Prostate gland (tissue), 2 donors: ENCODE data around the gene ESPNL. TPM values are rescaled to one million over a fixed set of nuclear protein-coding genes. Genes with fewer than 3 reads are reported as not detected.
A peak's percentile ranks its signal among the peaks of the same experiment; 100 is the strongest.

Experiments used
- DNase-seq: peaks from one replicate; pipeline ENCODE4 v3.0.0-alpha.2; 2019; ENCODE audit warnings: low spot score
- H3K27ac ChIP-seq, 2 donors: fragments of 200-600 bp; sonication (generic); 2 replicates each; pipeline ENCODE4 v1.5.1; 2017 to 2019
- H3K27me3 ChIP-seq: fragments of 200-600 bp; sonication (generic); replicated peaks from 2 replicates; pipeline ENCODE4 v1.5.1; 2019; ENCODE audit not compliant: insufficient read depth
- H3K36me3 ChIP-seq, 2 donors: fragments of 200-600 bp; sonication (generic); 1 replicate in 1 of 2; 2 replicates in 1 of 2; pipeline versions ENCODE4 v1.5.1 to v1.8.1; 2017 to 2019
- H3K4me1 ChIP-seq: fragments of 200-600 bp; sonication (generic); replicated peaks from 2 replicates; pipeline ENCODE4 v1.5.1; 2019
- H3K4me3 ChIP-seq, 2 donors: fragments of 200-600 bp; sonication (generic); 2 replicates each; pipeline ENCODE4 v1.5.1; 2017 to 2019
- H3K9me3 ChIP-seq: fragments of 200-600 bp; sonication (generic); 2 replicates; pipeline ENCODE4 v1.5.1; 2017
- POLR2A ChIP-seq: fragments of 450-650 bp; IDR thresholded peaks from one replicate; pipeline ENCODE4 v1.6.1; 2016; ENCODE audit warnings: antibody characterized with exemption, mild to moderate bottlenecking
- POLR2AphosphoS5 ChIP-seq: sonication (generic); formaldehyde crosslinking; IDR thresholded peaks from one replicate; pipeline ENCODE4 v1.6.1; 2017; ENCODE audit warnings: antibody characterized with exemption
- WGBS: methylation state at CpG from one replicate; pipeline ENCODE4 v1.1.5; 2018; 5-methylcytosine and 5-hydroxymethylcytosine counted together
- intact Hi-C: fragments of 100-400 bp; cut with DNase I; formaldehyde crosslinking; loops from one replicate; pipeline ENCODE4 v1.14.2; 2022
- total RNA-seq, 2 donors: library from RNA; depleted of rRNA; stranded (reverse); fragments of >200 nt; gene quantifications; one replicate each; pipeline ENCODE4 v1.1.0, GENCODE V29; 2016
- TF ChIP-seq, protein P1 (sequence below), 4 experiments: fragments of 200-600 bp in 2 of 4; fragments of 450-650 bp in 2 of 4; sonication (generic) in 2 of 4; IDR thresholded peaks; 1 replicate in 3 of 4; 2 replicates in 1 of 4; pipeline ENCODE4 v1.5.1; 2016 to 2019; ENCODE audit warnings: antibody characterized with exemption in 4 of 4, mild to moderate bottlenecking in 2 of 4, moderate library complexity in 2 of 4

Gene ESPNL
- total RNA-seq, 2 donors from 2014 or later = 0.68 to 3.9 TPM

DNA sequence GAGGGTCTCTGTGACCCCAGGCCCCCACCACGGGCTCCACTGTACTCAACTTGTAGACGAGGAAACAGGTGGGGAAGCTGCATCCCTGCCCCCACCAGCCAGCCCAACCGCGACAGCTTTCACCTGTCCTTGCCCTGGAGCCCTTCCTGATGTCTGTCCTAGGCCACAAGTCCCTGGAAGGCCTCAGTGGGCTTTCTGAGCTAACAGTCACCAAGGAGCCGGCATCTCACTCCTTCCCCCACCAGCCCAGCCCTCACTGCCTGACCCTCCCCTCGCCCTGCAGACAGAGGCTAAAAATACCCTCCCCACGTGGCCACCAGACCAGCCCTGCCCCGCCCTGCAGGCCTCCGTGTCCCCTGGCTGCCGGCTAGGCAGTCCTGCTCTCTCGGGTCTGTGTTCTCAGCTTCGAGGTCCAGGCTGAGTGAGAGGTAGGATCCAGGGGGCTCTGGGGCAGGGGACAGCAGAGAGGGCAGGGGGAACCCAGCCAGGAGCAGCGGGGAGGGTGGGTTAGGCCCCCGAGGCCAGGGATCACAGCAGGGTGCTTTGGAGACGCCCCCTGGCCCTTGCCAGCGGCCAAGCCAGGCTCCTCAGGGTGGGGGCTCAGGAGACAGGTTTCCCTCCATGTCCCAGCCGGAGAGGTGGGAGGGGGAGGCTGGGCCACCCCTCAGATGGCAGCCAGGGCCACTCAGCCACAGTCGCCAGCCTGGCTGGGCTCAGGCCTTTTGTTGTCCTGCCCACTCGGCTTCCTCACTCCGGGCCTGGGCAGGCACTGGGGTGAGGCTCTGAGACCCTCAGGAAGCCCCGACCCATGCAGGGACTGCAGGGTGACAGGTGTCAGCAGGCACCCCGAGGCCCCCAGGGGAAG is 38.4 kb downstream of the ESPNL start, which contains the start of gene KLHL30:
TSS of gene KLHL30 (plus strand) at position 338 of the 865 bp plus-strand sequence. CDS start 2,087 bp downstream, outside the sequence.
- intact Hi-C loops = no loop called here
- no peak for DNase-seq

GRCh38 chr2:238139196-238140039 is 39.3 kb downstream of the ESPNL start:
- Histone ChIP-seq H3K27ac (no peak overlapping the region), H3K4me3 (no peak overlapping the region), H3K4me1 (no peaks in the 10 kb centered on the region), H3K9me3 (no peaks in the 10 kb centered on the region), H3K36me3 (no peaks in the 10 kb centered on the region), H3K27me3 (no peaks in the 10 kb centered on the region)
- DNase-seq = no peak
- intact Hi-C loops = no loop called here
- 70% methylated on average over 47 of the region's 56 CpGs for WGBS
- TF ChIP-seq, protein P1, sequence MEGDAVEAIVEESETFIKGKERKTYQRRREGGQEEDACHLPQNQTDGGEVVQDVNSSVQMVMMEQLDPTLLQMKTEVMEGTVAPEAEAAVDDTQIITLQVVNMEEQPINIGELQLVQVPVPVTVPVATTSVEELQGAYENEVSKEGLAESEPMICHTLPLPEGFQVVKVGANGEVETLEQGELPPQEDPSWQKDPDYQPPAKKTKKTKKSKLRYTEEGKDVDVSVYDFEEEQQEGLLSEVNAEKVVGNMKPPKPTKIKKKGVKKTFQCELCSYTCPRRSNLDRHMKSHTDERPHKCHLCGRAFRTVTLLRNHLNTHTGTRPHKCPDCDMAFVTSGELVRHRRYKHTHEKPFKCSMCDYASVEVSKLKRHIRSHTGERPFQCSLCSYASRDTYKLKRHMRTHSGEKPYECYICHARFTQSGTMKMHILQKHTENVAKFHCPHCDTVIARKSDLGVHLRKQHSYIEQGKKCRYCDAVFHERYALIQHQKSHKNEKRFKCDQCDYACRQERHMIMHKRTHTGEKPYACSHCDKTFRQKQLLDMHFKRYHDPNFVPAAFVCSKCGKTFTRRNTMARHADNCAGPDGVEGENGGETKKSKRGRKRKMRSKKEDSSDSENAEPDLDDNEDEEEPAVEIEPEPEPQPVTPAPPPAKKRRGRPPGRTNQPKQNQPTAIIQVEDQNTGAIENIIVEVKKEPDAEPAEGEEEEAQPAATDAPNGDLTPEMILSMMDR (IDR thresholded peaks at IDR 0.05) = peak in 2 of 4 experiments; percentile 9 to 17
- TF ChIP-seq POLR2AphosphoS5 = no peak

More for the DNA sequence above, 38.4 kb downstream of the ESPNL start, which contains the start of gene KLHL30:
- H3K4me1 ChIP-seq = no peaks in the 10 kb centered on the region
- TF ChIP-seq POLR2AphosphoS5 = no peak
- TF ChIP-seq POLR2A = no peak
- TF ChIP-seq, protein P1 (IDR thresholded peaks at IDR 0.05) = no peak
- H3K27me3 ChIP-seq = no peaks in the 10 kb centered on the region
- H3K4me3 ChIP-seq = no peak within 1 kb of the TSS
- H3K36me3 ChIP-seq = no peaks in the 10 kb centered on the region
- no peaks in the 10 kb centered on the region for H3K9me3 ChIP-seq
- 68% methylated on average over 19 of the region's 22 CpGs for WGBS
- no peak within 1 kb of the TSS for H3K27ac ChIP-seq

GRCh38 chr2:238140040-238140439 is 39.9 kb downstream of the ESPNL start:
- TF ChIP-seq POLR2AphosphoS5 (no peak), POLR2A (no peak)
- TF ChIP-seq, protein P1 (IDR thresholded peaks at IDR 0.05) = no peak
- no peak for DNase-seq
- Histone ChIP-seq H3K4me1 (no peaks in the 10 kb centered on the region), H3K9me3 (no peaks in the 10 kb centered on the region), H3K36me3 (no peaks in the 10 kb centered on the region), H3K27me3 (no peaks in the 10 kb centered on the region), H3K27ac (no peak overlapping the region), H3K4me3 (no peak overlapping the region)
- intact Hi-C loops = no loop called here
- WGBS = 95% methylated on average over 7 of the region's 7 CpGs

DNA sequence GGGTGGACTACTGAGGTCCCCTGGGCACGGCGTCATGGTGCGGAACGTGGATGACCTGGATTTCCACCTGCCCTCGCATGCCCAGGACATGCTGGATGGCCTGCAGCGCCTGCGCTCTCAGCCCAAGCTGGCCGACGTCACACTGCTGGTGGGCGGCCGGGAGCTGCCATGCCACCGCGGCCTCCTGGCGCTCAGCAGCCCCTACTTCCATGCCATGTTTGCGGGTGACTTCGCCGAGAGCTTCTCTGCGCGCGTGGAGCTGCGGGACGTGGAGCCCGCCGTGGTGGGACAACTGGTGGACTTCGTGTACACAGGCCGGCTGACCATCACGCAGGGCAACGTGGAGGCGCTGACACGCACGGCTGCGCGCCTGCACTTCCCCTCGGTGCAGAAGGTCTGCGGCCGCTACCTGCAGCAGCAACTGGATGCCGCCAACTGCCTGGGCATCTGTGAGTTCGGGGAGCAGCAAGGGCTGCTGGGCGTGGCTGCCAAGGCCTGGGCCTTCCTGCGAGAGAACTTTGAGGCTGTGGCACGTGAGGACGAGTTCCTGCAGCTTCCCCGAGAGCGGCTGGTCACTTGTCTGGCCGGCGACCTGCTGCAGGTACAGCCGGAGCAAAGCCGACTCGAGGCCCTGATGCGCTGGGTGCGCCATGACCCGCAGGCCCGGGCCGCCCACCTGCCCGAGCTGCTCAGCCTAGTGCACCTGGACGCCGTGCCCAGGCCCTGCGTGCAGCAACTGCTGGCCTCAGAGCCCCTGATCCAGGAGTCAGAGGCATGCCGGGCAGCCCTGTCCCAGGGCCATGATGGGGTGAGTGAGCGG is 40.8 kb downstream of the ESPNL start:
- TF ChIP-seq POLR2AphosphoS5 (no peak), POLR2A (no peak)
- TF ChIP-seq, protein P1 (IDR thresholded peaks at IDR 0.05) = no peak
- Histone ChIP-seq H3K27me3 (no peaks in the 10 kb centered on the region), H3K4me3 (no peak overlapping the region), H3K4me1 (no peaks in the 10 kb centered on the region), H3K9me3 (no peaks in the 10 kb centered on the region), H3K36me3 (no peaks in the 10 kb centered on the region), H3K27ac (no peak overlapping the region)
- intact Hi-C loops = no loop called here
- no peak for DNase-seq
- WGBS = 92% methylated on average over 48 of the region's 60 CpGs
